ENCODE data around the gene LIN52. TPM values are rescaled to one million over a fixed set of nuclear protein-coding genes. Genes with fewer than 3 reads are reported as not detected.

LIN52 gene
- total RNA-seq, 2 donors from 2014 or later: 16.4 to 19.0 TPM

- Histone ChIP-seq H3K36me3 (ENCODE audit: control insufficient read depth, insufficient read depth, low read length) (no peaks in the 10 kb centered on the region), H3K4me3 (ENCODE audit: low read length) (no peak overlapping the region), H3K9me3 (ENCODE audit: control insufficient read depth, low read length) (no peaks in the 10 kb centered on the region), H3K9ac (ENCODE audit: extremely low read depth, low read length, poor library complexity, severe bottlenecking) (no peak overlapping the region), H3K4me1 (ENCODE audit: control insufficient read depth, insufficient read depth, low read length) (no peaks in the 10 kb centered on the region), H3K27ac (ENCODE audit: low read depth, low read length) (no peak overlapping the region), H3K27me3 (ENCODE audit: control insufficient read depth, insufficient read depth, low read length, poor library complexity, severe bottlenecking) (peaks cover 11% of the 10 kb centered on the region)
- no peak for DNase-seq
- 91 to 94% methylated on average over 6 of the region's 6 CpGs for WGBS, 2 experiments (ENCODE audit: insufficient coverage in 1 of 2, insufficient read length in 1 of 2)
- Mint-ChIP-seq H3K9me3 (no peaks in the 10 kb centered on the region), H3K36me3 (ENCODE audit: low read depth) (no peaks in the 10 kb centered on the region), H3K27ac (no peak overlapping the region), H3K27me3 (ENCODE audit: insufficient read depth) (peaks cover 13% of the 10 kb centered on the region), H3K4me1 (peaks cover 16% of the 10 kb centered on the region), H3K4me3 (no peak overlapping the region)
- TF ChIP-seq CTCF (conservative IDR thresholded peaks at IDR 0.05): no peak
Measured at GRCh38 chr14:74211945-74212580, 127.3 kb downstream of the LIN52 start.

- Mint-ChIP-seq H3K4me1 (peaks cover 11% of the 10 kb centered on the region), H3K9me3 (no peaks in the 10 kb centered on the region), H3K4me3 (no peak overlapping the region), H3K27ac (no peak overlapping the region), H3K27me3 (ENCODE audit: insufficient read depth) (peaks cover 34% of the 10 kb centered on the region), H3K36me3 (ENCODE audit: low read depth) (no peaks in the 10 kb centered on the region)
- 82 to 96% methylated on average over 13 to 21 of the region's 21 CpGs for WGBS, 2 experiments (ENCODE audit: insufficient coverage in 1 of 2, insufficient read length in 1 of 2)
- Histone ChIP-seq H3K4me3 (ENCODE audit: low read length) (no peak overlapping the region), H3K27ac (ENCODE audit: low read depth, low read length) (no peak overlapping the region), H3K4me1 (ENCODE audit: control insufficient read depth, insufficient read depth, low read length) (no peaks in the 10 kb centered on the region), H3K9ac (ENCODE audit: extremely low read depth, low read length, poor library complexity, severe bottlenecking) (no peak overlapping the region), H3K9me3 (ENCODE audit: control insufficient read depth, low read length) (no peaks in the 10 kb centered on the region), H3K36me3 (ENCODE audit: control insufficient read depth, insufficient read depth, low read length) (no peaks in the 10 kb centered on the region), H3K27me3 (ENCODE audit: control insufficient read depth, insufficient read depth, low read length, poor library complexity, severe bottlenecking) (peaks cover 32% of the 10 kb centered on the region)
- no peak for TF ChIP-seq CTCF (conservative IDR thresholded peaks at IDR 0.05)
- DNase-seq: peak; percentile 61
Measured at GRCh38 chr14:74213907-74214803, 129.4 kb downstream of the LIN52 start.

- no peak overlapping the region for H3K27ac Mint-ChIP-seq
- no peaks in the 10 kb centered on the region for H3K9me3 Mint-ChIP-seq
- no peak overlapping the region for H3K27ac ChIP-seq (ENCODE audit: low read depth, low read length)
- H3K9ac ChIP-seq (ENCODE audit: extremely low read depth, low read length, poor library complexity, severe bottlenecking): no peak overlapping the region
- no peak overlapping the region for H3K4me3 Mint-ChIP-seq
- WGBS, 2 experiments (ENCODE audit: insufficient coverage in 1 of 2, insufficient read length in 1 of 2): 88 to 92% methylated on average over 10 to 11 of the region's 11 CpGs
- no peak for TF ChIP-seq CTCF (conservative IDR thresholded peaks at IDR 0.05)
- H3K36me3 ChIP-seq (ENCODE audit: control insufficient read depth, insufficient read depth, low read length): no peaks in the 10 kb centered on the region
- H3K27me3 Mint-ChIP-seq (ENCODE audit: insufficient read depth): peaks cover 45% of the 10 kb centered on the region
- no peak overlapping the region for H3K4me3 ChIP-seq (ENCODE audit: low read length)
- peaks cover 11% of the 10 kb centered on the region for H3K4me1 Mint-ChIP-seq
- no peak for DNase-seq
- H3K4me1 ChIP-seq (ENCODE audit: control insufficient read depth, insufficient read depth, low read length): no peaks in the 10 kb centered on the region
- H3K27me3 ChIP-seq (ENCODE audit: control insufficient read depth, insufficient read depth, low read length, poor library complexity, severe bottlenecking): peaks cover 37% of the 10 kb centered on the region
- no peaks in the 10 kb centered on the region for H3K9me3 ChIP-seq (ENCODE audit: control insufficient read depth, low read length)
- H3K36me3 Mint-ChIP-seq (ENCODE audit: low read depth): no peaks in the 10 kb centered on the region
Measured at GRCh38 chr14:74216671-74217070, 131.9 kb downstream of the LIN52 start.
